ENCODE results near the gene RETREG3.

DNA sequence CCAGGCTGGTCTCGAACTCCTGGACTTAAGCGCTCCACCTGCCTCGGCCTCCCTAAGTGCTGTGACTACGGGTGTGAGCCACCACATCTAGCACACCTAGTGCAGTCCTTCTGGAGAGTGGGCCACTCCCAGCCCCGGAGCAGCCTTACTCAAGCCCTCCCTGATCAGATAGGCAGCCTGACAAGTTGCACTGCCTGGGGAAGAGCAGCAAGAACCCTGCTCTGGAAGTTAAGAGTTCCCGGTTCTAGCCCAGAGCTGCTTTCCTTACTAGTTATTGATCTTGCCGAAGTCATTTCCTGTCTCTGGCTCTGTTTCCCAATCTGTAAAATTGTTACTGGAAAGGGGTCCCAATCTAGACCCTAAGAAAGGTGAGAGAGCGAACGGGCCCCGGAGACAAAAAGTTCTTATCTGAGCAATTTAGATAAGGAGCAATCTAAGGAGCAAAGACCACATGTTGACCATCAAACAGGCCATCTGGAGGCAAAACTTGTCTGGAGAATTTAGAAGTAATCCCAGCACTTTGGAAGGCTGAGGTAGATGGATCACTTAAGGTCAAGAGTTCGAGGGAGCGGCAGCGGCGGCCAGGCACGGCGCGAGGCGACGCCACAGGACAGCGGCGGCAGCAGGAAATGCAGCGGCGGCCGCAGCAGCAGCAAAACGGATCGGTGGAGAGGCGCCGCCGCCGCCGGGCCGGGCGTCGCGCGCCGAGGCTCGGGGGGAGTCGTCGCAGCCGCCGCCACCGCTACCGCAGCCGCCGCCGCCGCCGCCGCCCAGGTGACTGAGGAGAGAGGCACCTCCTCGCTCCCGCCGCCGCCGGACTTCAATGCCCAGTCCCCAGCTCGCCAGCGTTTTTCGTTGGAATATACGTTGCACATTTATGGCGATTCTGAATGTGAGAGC lies 77.5 kb downstream of the RETREG3 start:
- TF ChIP-seq, protein P1, sequence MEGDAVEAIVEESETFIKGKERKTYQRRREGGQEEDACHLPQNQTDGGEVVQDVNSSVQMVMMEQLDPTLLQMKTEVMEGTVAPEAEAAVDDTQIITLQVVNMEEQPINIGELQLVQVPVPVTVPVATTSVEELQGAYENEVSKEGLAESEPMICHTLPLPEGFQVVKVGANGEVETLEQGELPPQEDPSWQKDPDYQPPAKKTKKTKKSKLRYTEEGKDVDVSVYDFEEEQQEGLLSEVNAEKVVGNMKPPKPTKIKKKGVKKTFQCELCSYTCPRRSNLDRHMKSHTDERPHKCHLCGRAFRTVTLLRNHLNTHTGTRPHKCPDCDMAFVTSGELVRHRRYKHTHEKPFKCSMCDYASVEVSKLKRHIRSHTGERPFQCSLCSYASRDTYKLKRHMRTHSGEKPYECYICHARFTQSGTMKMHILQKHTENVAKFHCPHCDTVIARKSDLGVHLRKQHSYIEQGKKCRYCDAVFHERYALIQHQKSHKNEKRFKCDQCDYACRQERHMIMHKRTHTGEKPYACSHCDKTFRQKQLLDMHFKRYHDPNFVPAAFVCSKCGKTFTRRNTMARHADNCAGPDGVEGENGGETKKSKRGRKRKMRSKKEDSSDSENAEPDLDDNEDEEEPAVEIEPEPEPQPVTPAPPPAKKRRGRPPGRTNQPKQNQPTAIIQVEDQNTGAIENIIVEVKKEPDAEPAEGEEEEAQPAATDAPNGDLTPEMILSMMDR (IDR thresholded peaks at IDR 0.05; ENCODE audit: low read depth, low read length, poor library complexity, severe bottlenecking): no peak
- TF ChIP-seq EZH2phosphoT487 (IDR thresholded peaks at IDR 0.05; ENCODE audit: borderline replicate concordance, low read length): no peak
